ENCODE results near the gene DCP2. TPM values are rescaled to one million over a fixed set of nuclear protein-coding genes. Genes with fewer than 3 reads are reported as not detected.

DCP2 gene
- total RNA-seq, 8 experiments from 2014 or later: 19.2 to 87.5 (median 28.0) TPM

- Histone ChIP-seq H3K27ac (no peak overlapping the region), H3K4me3 (no peak overlapping the region), H3K4me1 (replicated peaks in 1 of 2) (no peaks in the 10 kb centered on the region)
- ATAC-seq (replicated peaks in 6 of 8): no peak
- in situ Hi-C loops (cut with MboI; ENCODE audit: low pct_unique_long_range_greater_than_20kb in 2 of 9, low sequenced_read_pairs in 9 of 9, unreplicated experiment in 9 of 9): loop anchor here in 1 of 9 experiments (25.0 kb wide), 2 partner anchors 335 to 510 kb away; partner anchors contain the start of gene YTHDC2
- WGBS, 10 experiments: 69 to 100% (median 97%) methylated on average over 2 to 5 of the region's 5 CpGs; no CpG with 5 or more reads in 3 of the 10 experiments
Observed at GRCh38 chr5:113002423-113002822, 25.8 kb downstream of the DCP2 start.

GRCh38 chr5:113003763-113004162 is 27.2 kb downstream of the DCP2 start:
- in situ Hi-C loops (cut with MboI; ENCODE audit: low pct_unique_long_range_greater_than_20kb in 2 of 9, low sequenced_read_pairs in 9 of 9, unreplicated experiment in 9 of 9): loop anchor here in 1 of 9 experiments (25.0 kb wide), 2 partner anchors 334 to 509 kb away; partner anchors contain the start of gene YTHDC2
- Histone ChIP-seq H3K4me3 (no peak overlapping the region), H3K4me1 (replicated peaks in 1 of 2) (no peaks in the 10 kb centered on the region), H3K27ac (no peak overlapping the region)
- 78 to 100% (median 93%) methylated on average over 2 to 3 of the region's 3 CpGs; no CpG with 5 or more reads in 1 of the 10 experiments for WGBS, 10 experiments
- no peak for ATAC-seq (replicated peaks in 6 of 8)

- WGBS, 10 experiments: 71 to 100% (median 100%) methylated on average over 1 of the region's 1 CpG; no CpG with 5 or more reads in 1 of the 10 experiments
- in situ Hi-C loops (cut with MboI; ENCODE audit: low pct_unique_long_range_greater_than_20kb in 2 of 9, low sequenced_read_pairs in 9 of 9, unreplicated experiment in 9 of 9): loop anchor here in 1 of 9 experiments (25.0 kb wide), 2 partner anchors 332 to 507 kb away; partner anchors contain the start of gene YTHDC2
- Histone ChIP-seq H3K4me3 (no peak overlapping the region), H3K27ac (no peak overlapping the region), H3K4me1 (replicated peaks in 1 of 2) (no peaks in the 10 kb centered on the region)
- no peak for ATAC-seq (replicated peaks in 6 of 8)
Observed at GRCh38 chr5:113005454-113005853, 28.9 kb downstream of the DCP2 start.

GRCh38 chr5:113017881-113018635 is 41.5 kb downstream of the DCP2 start:
- no peak overlapping the region for H3K4me3 ChIP-seq
- no peak overlapping the region for H3K27ac ChIP-seq
- WGBS, 10 experiments: 92 to 100% (median 100%) methylated on average over 1 to 2 of the region's 2 CpGs; no CpG with 5 or more reads in 1 of the 10 experiments
- no peaks in the 10 kb centered on the region for H3K4me1 ChIP-seq (replicated peaks in 1 of 2)
- no peak for ATAC-seq (replicated peaks in 6 of 8)
- in situ Hi-C loops (cut with MboI; ENCODE audit: low pct_unique_long_range_greater_than_20kb in 2 of 9, low sequenced_read_pairs in 9 of 9, unreplicated experiment in 9 of 9): loop anchor here in 1 of 9 experiments (25.0 kb wide), 2 partner anchors 319 to 494 kb away; partner anchors contain the start of gene YTHDC2

GRCh38 chr5:113020461-113021273 is 44.1 kb downstream of the DCP2 start:
- WGBS, 10 experiments: 43 to 99% (median 89%) methylated on average over 4 to 11 of the region's 11 CpGs; no CpG with 5 or more reads in 1 of the 10 experiments
- Histone ChIP-seq H3K4me3 (no peak overlapping the region), H3K4me1 (replicated peaks in 1 of 2) (no peaks in the 10 kb centered on the region), H3K27ac (no peak overlapping the region)
- in situ Hi-C loops (cut with MboI; ENCODE audit: low pct_unique_long_range_greater_than_20kb in 2 of 9, low sequenced_read_pairs in 9 of 9, unreplicated experiment in 9 of 9): loop anchor here in 1 of 9 experiments (25.0 kb wide), 2 partner anchors 317 to 492 kb away; partner anchors contain the start of gene YTHDC2
- ATAC-seq (replicated peaks in 6 of 8): no peak

GRCh38 chr5:113022661-113023060 is 46.1 kb downstream of the DCP2 start:
- Histone ChIP-seq H3K4me1 (replicated peaks in 1 of 2) (no peaks in the 10 kb centered on the region), H3K4me3 (no peak overlapping the region), H3K27ac (no peak overlapping the region)
- WGBS, 10 experiments: 30 to 100% (median 83%) methylated on average over 1 to 2 of the region's 2 CpGs; no CpG with 5 or more reads in 2 of the 10 experiments
- in situ Hi-C loops (cut with MboI; ENCODE audit: low pct_unique_long_range_greater_than_20kb in 2 of 9, low sequenced_read_pairs in 9 of 9, unreplicated experiment in 9 of 9): loop anchor here in 1 of 9 experiments (25.0 kb wide), 2 partner anchors 315 to 490 kb away; partner anchors contain the start of gene YTHDC2
- peak in 1 of 8 experiments; percentile 28 for ATAC-seq (replicated peaks in 6 of 8)

- no peak for ATAC-seq (replicated peaks in 6 of 8)
- H3K27ac ChIP-seq: no peak overlapping the region
- H3K4me1 ChIP-seq (replicated peaks in 1 of 2): no peaks in the 10 kb centered on the region
- no peak overlapping the region for H3K4me3 ChIP-seq
- 74 to 100% (median 91%) methylated on average over 1 to 6 of the region's 6 CpGs for WGBS, 10 experiments
- in situ Hi-C loops (cut with MboI; ENCODE audit: low pct_unique_long_range_greater_than_20kb in 2 of 9, low sequenced_read_pairs in 9 of 9, unreplicated experiment in 9 of 9): loop anchor here in 1 of 9 experiments (25.0 kb wide), 2 partner anchors 313 to 488 kb away; partner anchors contain the start of gene YTHDC2
Observed at GRCh38 chr5:113024076-113024697, 47.6 kb downstream of the DCP2 start.

GRCh38 chr5:113025596-113025995 is 49.0 kb downstream of the DCP2 start:
- ATAC-seq (replicated peaks in 6 of 8): no peak
- no peak overlapping the region for H3K4me3 ChIP-seq
- WGBS, 10 experiments: 62 to 100% (median 98%) methylated on average over 1 to 4 of the region's 4 CpGs; no CpG with 5 or more reads in 2 of the 10 experiments
- in situ Hi-C loops (cut with MboI; ENCODE audit: low pct_unique_long_range_greater_than_20kb in 2 of 9, low sequenced_read_pairs in 9 of 9, unreplicated experiment in 9 of 9): loop anchor here in 2 of 9 experiments (25.0 kb wide), 2 partner anchors 312 to 487 kb away; partner anchors contain the start of gene YTHDC2 (in 1 of the 2)
- H3K4me1 ChIP-seq (replicated peaks in 1 of 2): no peaks in the 10 kb centered on the region
- no peak overlapping the region for H3K27ac ChIP-seq

- H3K4me1 ChIP-seq (replicated peaks in 1 of 2): no peaks in the 10 kb centered on the region
- 80 to 100% (median 100%) methylated on average over 1 to 4 of the region's 4 CpGs; no CpG with 5 or more reads in 1 of the 10 experiments for WGBS, 10 experiments
- in situ Hi-C loops (cut with MboI; ENCODE audit: low pct_unique_long_range_greater_than_20kb in 2 of 9, low sequenced_read_pairs in 9 of 9, unreplicated experiment in 9 of 9): loop anchor here in 2 of 9 experiments (25.0 kb wide), 2 partner anchors 311 to 486 kb away; partner anchors contain the start of gene YTHDC2 (in 1 of the 2)
- ATAC-seq (replicated peaks in 6 of 8): no peak
- H3K27ac ChIP-seq: no peak overlapping the region
- no peak overlapping the region for H3K4me3 ChIP-seq
Observed at GRCh38 chr5:113026211-113026610, 49.6 kb downstream of the DCP2 start.

GRCh38 chr5:113027015-113027414 is 50.4 kb downstream of the DCP2 start:
- 50 to 100% (median 72%) methylated on average over 1 to 4 of the region's 8 CpGs; no CpG with 5 or more reads in 5 of the 10 experiments for WGBS, 10 experiments
- in situ Hi-C loops (cut with MboI; ENCODE audit: low pct_unique_long_range_greater_than_20kb in 2 of 9, low sequenced_read_pairs in 9 of 9, unreplicated experiment in 9 of 9): loop anchor here in 2 of 9 experiments (25.0 kb wide), 2 partner anchors 310 to 485 kb away; partner anchors contain the start of gene YTHDC2 (in 1 of the 2)
- no peak overlapping the region for H3K4me3 ChIP-seq

GRCh38 chr5:113027431-113027830 is 50.8 kb downstream of the DCP2 start:
- WGBS, 10 experiments: 65 to 100% (median 93%) methylated on average over 1 to 3 of the region's 5 CpGs; no CpG with 5 or more reads in 4 of the 10 experiments
- H3K4me1 ChIP-seq (replicated peaks in 1 of 2): no peaks in the 10 kb centered on the region
- H3K27ac ChIP-seq: no peak overlapping the region
- in situ Hi-C loops (cut with MboI; ENCODE audit: low pct_unique_long_range_greater_than_20kb in 2 of 9, low sequenced_read_pairs in 9 of 9, unreplicated experiment in 9 of 9): loop anchor here in 2 of 9 experiments (25.0 kb wide), 2 partner anchors 310 to 485 kb away; partner anchors contain the start of gene YTHDC2 (in 1 of the 2)
- no peak for ATAC-seq (replicated peaks in 6 of 8)
- no peak overlapping the region for H3K4me3 ChIP-seq

More at GRCh38 chr5:113027015-113027414, 50.4 kb downstream of the DCP2 start:
- ATAC-seq (replicated peaks in 6 of 8): no peak
- Histone ChIP-seq H3K4me1 (replicated peaks in 1 of 2) (no peaks in the 10 kb centered on the region), H3K27ac (no peak overlapping the region)

- WGBS, 10 experiments: 18 to 100% (median 93%) methylated on average over 1 to 6 of the region's 6 CpGs; no CpG with 5 or more reads in 1 of the 10 experiments
- H3K27ac ChIP-seq: no peak overlapping the region
- no peaks in the 10 kb centered on the region for H3K4me1 ChIP-seq (replicated peaks in 1 of 2)
- in situ Hi-C loops (cut with MboI; ENCODE audit: low pct_unique_long_range_greater_than_20kb in 2 of 9, low sequenced_read_pairs in 9 of 9, unreplicated experiment in 9 of 9): loop anchor here in 2 of 9 experiments (25.0 kb wide), 2 partner anchors 308 to 483 kb away; partner anchors contain the start of gene YTHDC2 (in 1 of the 2)
- peak in 2 of 8 experiments; percentile 12 to 16 for ATAC-seq (replicated peaks in 6 of 8)
- H3K4me3 ChIP-seq: no peak overlapping the region
Observed at GRCh38 chr5:113029614-113030013, 53.0 kb downstream of the DCP2 start.

All from motor neuron (in vitro differentiated cells).